Measurements from ENCODE around the gene CABLES1. TPM values are rescaled to one million over a fixed set of nuclear protein-coding genes. Genes with fewer than 3 reads are reported as not detected.

The CABLES1 gene
- total RNA-seq, 4 donors from 2014 or later: 28.1 to 43.8 (median 37.6) TPM

DNA sequence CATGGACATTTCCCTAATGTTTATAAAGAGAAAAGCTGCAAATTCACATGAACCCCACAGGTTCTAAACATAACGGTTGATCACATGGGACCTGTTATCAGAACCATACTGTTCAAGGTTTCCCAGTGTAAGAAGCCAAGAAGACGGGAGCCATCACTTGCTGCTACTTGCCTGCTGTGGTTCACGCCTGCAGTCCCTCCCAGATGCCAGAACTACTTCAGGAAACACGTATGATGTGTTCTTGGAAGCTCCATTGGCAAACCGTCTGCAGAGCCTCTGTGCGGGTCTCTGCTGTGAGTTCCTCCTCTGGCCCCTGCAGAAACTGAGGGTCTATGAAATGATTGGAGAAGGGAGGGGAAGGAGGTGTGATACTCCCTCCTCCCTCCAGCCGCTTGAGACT lies 75.2 kb downstream of the CABLES1 start:
- intact Hi-C loops (cut with DNase I): loop anchor here (10.0 kb wide), 1 partner anchor 204 kb away; no protein-coding TSS in a partner anchor
- Histone ChIP-seq H3K4me1 (peaks cover 21 to 39% of the 10 kb centered on the region in 2 donors), H3K36me3 (peaks cover 5 to 11% of the 10 kb centered on the region in 2 donors), H3K4me3 (replicated peaks in 1 of 3) (no peak overlapping the region), H3K27me3 (no peaks in the 10 kb centered on the region), H3K27ac (no peak overlapping the region), H3K9me3 (no peaks in the 10 kb centered on the region)
- TF ChIP-seq, protein P1, sequence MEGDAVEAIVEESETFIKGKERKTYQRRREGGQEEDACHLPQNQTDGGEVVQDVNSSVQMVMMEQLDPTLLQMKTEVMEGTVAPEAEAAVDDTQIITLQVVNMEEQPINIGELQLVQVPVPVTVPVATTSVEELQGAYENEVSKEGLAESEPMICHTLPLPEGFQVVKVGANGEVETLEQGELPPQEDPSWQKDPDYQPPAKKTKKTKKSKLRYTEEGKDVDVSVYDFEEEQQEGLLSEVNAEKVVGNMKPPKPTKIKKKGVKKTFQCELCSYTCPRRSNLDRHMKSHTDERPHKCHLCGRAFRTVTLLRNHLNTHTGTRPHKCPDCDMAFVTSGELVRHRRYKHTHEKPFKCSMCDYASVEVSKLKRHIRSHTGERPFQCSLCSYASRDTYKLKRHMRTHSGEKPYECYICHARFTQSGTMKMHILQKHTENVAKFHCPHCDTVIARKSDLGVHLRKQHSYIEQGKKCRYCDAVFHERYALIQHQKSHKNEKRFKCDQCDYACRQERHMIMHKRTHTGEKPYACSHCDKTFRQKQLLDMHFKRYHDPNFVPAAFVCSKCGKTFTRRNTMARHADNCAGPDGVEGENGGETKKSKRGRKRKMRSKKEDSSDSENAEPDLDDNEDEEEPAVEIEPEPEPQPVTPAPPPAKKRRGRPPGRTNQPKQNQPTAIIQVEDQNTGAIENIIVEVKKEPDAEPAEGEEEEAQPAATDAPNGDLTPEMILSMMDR (IDR thresholded peaks at IDR 0.05): no peak
- TF ChIP-seq POLR2A (IDR thresholded peaks at IDR 0.05): no peak
- WGBS, 2 donors: 92 to 99% methylated on average over 7 of the region's 7 CpGs
- no peak for DNase-seq

DNA sequence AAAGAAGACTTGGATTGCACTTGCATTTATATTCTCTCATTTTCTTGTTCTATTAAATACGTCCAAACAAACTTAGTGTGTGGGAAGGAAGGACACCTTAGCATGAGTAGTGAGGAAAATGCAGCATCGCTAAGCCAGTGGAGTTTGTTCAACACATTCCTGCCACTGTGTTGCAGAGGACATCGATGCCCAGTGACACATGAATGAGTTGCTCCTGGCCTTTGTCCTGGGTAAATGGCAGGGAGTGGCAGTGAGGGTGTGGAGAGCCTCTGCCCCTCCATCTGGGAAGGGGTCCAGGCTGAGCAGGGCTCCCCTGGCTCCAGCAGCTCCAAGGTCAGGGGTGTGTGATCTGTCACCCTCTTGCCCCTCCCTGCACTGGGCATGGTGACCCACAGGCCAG lies 75.9 kb downstream of the CABLES1 start:
- intact Hi-C loops (cut with DNase I): loop anchor here (10.0 kb wide), 1 partner anchor 204 kb away; no protein-coding TSS in a partner anchor
- Histone ChIP-seq H3K27ac (no peak overlapping the region), H3K4me3 (replicated peaks in 1 of 3) (no peak overlapping the region), H3K27me3 (no peaks in the 10 kb centered on the region), H3K4me1 (peaks cover 21 to 39% of the 10 kb centered on the region in 2 donors), H3K36me3 (peaks cover 5 to 11% of the 10 kb centered on the region in 2 donors), H3K9me3 (no peaks in the 10 kb centered on the region)
- no peak for DNase-seq
- TF ChIP-seq, protein P1 (IDR thresholded peaks at IDR 0.05): peak in 1 of 6 experiments; percentile 13
- TF ChIP-seq POLR2A (IDR thresholded peaks at IDR 0.05): no peak
- WGBS, 2 donors: 77% methylated on average over 3 of the region's 3 CpGs

DNA sequence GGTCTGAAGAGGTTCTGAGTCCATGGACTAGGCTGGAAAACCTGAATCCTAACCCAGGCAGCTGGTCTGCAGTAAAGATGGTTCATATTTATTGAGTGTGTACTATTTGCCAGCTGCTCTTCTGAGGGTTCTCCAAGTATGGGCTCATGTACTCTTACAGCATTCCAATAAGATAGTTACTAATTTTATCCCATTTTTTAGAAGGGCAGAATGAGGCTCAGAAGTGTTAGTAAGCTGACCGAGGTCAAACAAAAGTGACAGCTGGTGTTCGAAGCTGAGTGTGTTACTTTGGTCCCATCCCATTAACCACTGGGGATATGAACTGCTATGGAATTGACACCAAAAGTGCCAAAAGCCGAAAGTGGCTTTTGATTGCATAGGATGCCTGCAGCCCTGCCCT lies 76.9 kb downstream of the CABLES1 start:
- intact Hi-C loops (cut with DNase I): loop anchor here (10.0 kb wide), 1 partner anchor 203 kb away; no protein-coding TSS in a partner anchor
- WGBS, 2 donors: 97 to 98% methylated on average over 3 of the region's 3 CpGs
- Histone ChIP-seq H3K36me3 (peaks cover 5 to 11% of the 10 kb centered on the region in 2 donors), H3K4me1 (peaks cover 21 to 39% of the 10 kb centered on the region in 2 donors), H3K4me3 (replicated peaks in 1 of 3) (no peak overlapping the region), H3K27ac (peak overlapping the region in 2 of 3 donors; percentile 43 to 58), H3K9me3 (no peaks in the 10 kb centered on the region), H3K27me3 (no peaks in the 10 kb centered on the region)
- TF ChIP-seq, protein P1 (IDR thresholded peaks at IDR 0.05): no peak
- TF ChIP-seq POLR2A (IDR thresholded peaks at IDR 0.05): no peak
- DNase-seq: no peak

DNA sequence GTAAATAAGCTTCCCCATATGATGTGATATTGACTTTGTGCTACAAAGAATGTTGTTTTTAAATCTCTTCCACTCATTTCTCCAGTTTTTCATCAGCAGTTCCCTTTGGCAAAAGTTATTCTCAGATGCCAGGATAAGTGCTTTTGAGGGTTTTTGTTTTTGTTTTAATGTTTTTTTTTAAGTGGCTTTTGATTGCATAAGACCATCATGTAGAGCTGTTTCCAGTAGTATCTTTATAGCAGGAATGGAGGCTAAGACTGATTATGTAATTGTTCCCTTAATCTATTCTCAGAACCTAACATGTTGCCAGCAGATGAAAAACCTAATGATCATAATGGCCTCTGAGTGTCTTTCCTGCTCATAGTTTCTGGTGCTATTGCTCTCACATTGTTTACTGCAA lies 77.9 kb downstream of the CABLES1 start:
- Histone ChIP-seq H3K4me1 (peaks cover 21 to 34% of the 10 kb centered on the region in 2 donors), H3K9me3 (no peaks in the 10 kb centered on the region), H3K27ac (peak overlapping the region in 2 of 3 donors; percentile 6 to 43), H3K36me3 (peaks cover 5 to 11% of the 10 kb centered on the region in 2 donors), H3K27me3 (no peaks in the 10 kb centered on the region), H3K4me3 (replicated peaks in 1 of 3) (no peak overlapping the region)
- no peak for DNase-seq
- TF ChIP-seq, protein P1 (IDR thresholded peaks at IDR 0.05): no peak
- TF ChIP-seq POLR2A (IDR thresholded peaks at IDR 0.05): no peak
- intact Hi-C loops (cut with DNase I): loop anchor here (10.0 kb wide), 1 partner anchor 202 kb away; no protein-coding TSS in a partner anchor

DNA sequence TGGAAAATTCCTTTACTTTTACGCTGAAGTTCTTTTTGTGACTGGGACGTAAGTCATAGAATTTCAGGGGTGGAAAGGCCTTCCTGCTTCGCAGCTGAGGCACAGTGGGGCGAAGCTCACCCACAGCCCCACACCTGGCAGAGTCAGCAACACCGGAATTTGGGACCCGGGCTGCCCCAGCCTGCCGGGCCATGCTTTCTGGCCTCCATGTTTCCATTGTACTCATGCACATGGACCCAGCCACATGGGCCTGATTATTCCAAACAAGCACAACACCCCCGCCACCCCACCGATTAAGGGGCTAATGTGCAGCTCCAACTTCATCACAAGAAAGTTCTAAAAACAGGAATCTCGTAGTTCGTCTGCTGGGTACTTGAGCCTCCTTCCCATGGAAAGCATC lies 82.5 kb downstream of the CABLES1 start:
- TF ChIP-seq POLR2A (IDR thresholded peaks at IDR 0.05): no peak
- TF ChIP-seq, protein P1 (IDR thresholded peaks at IDR 0.05): no peak
- H3K4me1 ChIP-seq: peaks cover 24 to 30% of the 10 kb centered on the region in 2 donors
- H3K4me3 ChIP-seq (replicated peaks in 1 of 3): no peak overlapping the region
- WGBS, 2 donors: 94 to 97% methylated on average over 11 of the region's 11 CpGs
- H3K27ac ChIP-seq: no peak overlapping the region
- H3K36me3 ChIP-seq: peaks cover 5 to 11% of the 10 kb centered on the region in 2 donors
- no peaks in the 10 kb centered on the region for H3K9me3 ChIP-seq
- intact Hi-C loops (cut with DNase I): loop anchor here (10.0 kb wide), 1 partner anchor 197 kb away; no protein-coding TSS in a partner anchor
- H3K27me3 ChIP-seq: no peaks in the 10 kb centered on the region
- DNase-seq: no peak

Measured in thyroid gland (tissue), 4 donors.